Pancreas (tissue), 10 donors: ENCODE data around the gene MAN1A1. TPM values are rescaled to one million over a fixed set of nuclear protein-coding genes. Genes with fewer than 3 reads are reported as not detected.

Source experiments
- ATAC-seq, 4 donors: fragments of 200-7000 bp; cut with Tn5 transposase; one replicate each; pipeline versions ENCODE4 v1.8.0 to v1.9.1; 2020; ENCODE audit warnings: mild to moderate bottlenecking in 4 of 4, moderate library complexity in 4 of 4
- DNase-seq, 6 donors: peaks; one replicate each; pipeline ENCODE4 v3.0.0-alpha.2; 2020
- FAIRE-seq: peaks from 2 replicates; lab custom pipeline; 2012; peaks lifted over from hg19 to GRCh38; lab: Jason Lieb, UNC
- H3K27ac ChIP-seq, 4 donors: fragments of 200-600 bp; sonication (generic); 1 replicate in 3 of 4; 2 replicates in 1 of 4; pipeline versions ENCODE4 v1.5.0 to v1.8.0; 2020
- H3K27me3 ChIP-seq, 4 donors: fragments of 200-600 bp; one replicate each; pipeline ENCODE4 v1.8.0; 2021
- H3K36me3 ChIP-seq, 3 donors: fragments of 200-600 bp; sonication (generic) in 1 of 3; one replicate each; pipeline versions ENCODE4 v1.5.0 to v1.8.0; 2020 to 2021
- H3K4me1 ChIP-seq, 3 donors: fragments of 200-600 bp; one replicate each; pipeline ENCODE4 v1.8.0; 2021
- H3K4me3 ChIP-seq, 4 donors: fragments of 200-600 bp; sonication (generic) in 2 of 4; one replicate each; pipeline versions ENCODE4 v1.5.0 to v1.8.0; 2020 to 2021
- H3K9me3 ChIP-seq, 4 donors: fragments of 200-600 bp; one replicate each; pipeline ENCODE4 v1.8.0; 2021
- WGBS, 2 donors: extraction: QIAGEN DNeasy Blood & Tissue Kit; methylation state at CpG; one replicate each; pipeline ENCODE4 v1.1.7; 2013; 5-methylcytosine and 5-hydroxymethylcytosine counted together
- intact Hi-C, 3 donors: fragments of 100-400 bp; cut with DNase I; formaldehyde crosslinking; loops; one replicate each; pipeline versions ENCODE4 v1.11.1 to v1.14.2; 2022
- polyA plus RNA-seq, 2 donors: library from polyadenylated mRNA; stranded (reverse); fragments of 200-250 nt; gene quantifications; one replicate each; pipeline ENCODE4 v1.2.3, GENCODE V29; 2013
- total RNA-seq, 6 donors: library from RNA; stranded (reverse); fragmentation: NEBNext Ultra II Directional in 4 of 6; extraction: Animal tissue kit (Norgen Biotek cat#: 25700) in 4 of 6; gene quantifications; one replicate each; pipeline versions ENCODE4 v1.2.1 to v1.2.4, GENCODE V29; 2021 to 2023
- TF ChIP-seq, protein P1 (sequence below), 4 donors: fragments of 200-600 bp; sonication (generic) in 3 of 4; IDR thresholded peaks; one replicate each; pipeline versions ENCODE4 v1.5.0 to v1.8.0; 2021; ENCODE audit warnings: antibody characterized with exemption in 4 of 4
- donor health status: healthy with polysubstance abuse.
- donor health status: DM: no; HTN: no; CAD: no; lungs with moderate emphysema.
- donor health status: DM: no; HTN: no; CAD: no.
- donor health status: control.
- donor health status: control.
- donor health status: Bipolar disorder and iron deficiency.
- donor health status: DM: yes; HTN: yes; CAD: no.
- donor health status: DM: no; HTN: no; CAD: no.
- donor health status: DM: no; HTN: no; CAD: no.
- donor health status: DM: yes; HTN: yes; CAD: no.

Gene MAN1A1
- total and polyA plus RNA-seq, 8 donors: 11.7 to 86.1 (median 30.7) TPM

GRCh38 chr6:119192200-119192599 lies 157.4 kb downstream of the MAN1A1 start:
- WGBS, 2 donors: 60 to 69% methylated on average over 3 of the region's 3 CpGs
- ATAC-seq: peak in 2 of 4 donors; percentile 31 to 40
- peak overlapping the region in 1 of 4 donors; percentile 34 for H3K27ac ChIP-seq
- H3K27me3 ChIP-seq: no peaks in the 10 kb centered on the region
- DNase-seq: no peak
- H3K9me3 ChIP-seq: no peaks in the 10 kb centered on the region
- TF ChIP-seq, protein P1, sequence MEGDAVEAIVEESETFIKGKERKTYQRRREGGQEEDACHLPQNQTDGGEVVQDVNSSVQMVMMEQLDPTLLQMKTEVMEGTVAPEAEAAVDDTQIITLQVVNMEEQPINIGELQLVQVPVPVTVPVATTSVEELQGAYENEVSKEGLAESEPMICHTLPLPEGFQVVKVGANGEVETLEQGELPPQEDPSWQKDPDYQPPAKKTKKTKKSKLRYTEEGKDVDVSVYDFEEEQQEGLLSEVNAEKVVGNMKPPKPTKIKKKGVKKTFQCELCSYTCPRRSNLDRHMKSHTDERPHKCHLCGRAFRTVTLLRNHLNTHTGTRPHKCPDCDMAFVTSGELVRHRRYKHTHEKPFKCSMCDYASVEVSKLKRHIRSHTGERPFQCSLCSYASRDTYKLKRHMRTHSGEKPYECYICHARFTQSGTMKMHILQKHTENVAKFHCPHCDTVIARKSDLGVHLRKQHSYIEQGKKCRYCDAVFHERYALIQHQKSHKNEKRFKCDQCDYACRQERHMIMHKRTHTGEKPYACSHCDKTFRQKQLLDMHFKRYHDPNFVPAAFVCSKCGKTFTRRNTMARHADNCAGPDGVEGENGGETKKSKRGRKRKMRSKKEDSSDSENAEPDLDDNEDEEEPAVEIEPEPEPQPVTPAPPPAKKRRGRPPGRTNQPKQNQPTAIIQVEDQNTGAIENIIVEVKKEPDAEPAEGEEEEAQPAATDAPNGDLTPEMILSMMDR (IDR thresholded peaks at IDR 0.05): no peak
- peaks cover 0 to 12% (median 0%) of the 10 kb centered on the region in 3 donors for H3K4me1 ChIP-seq
- no peak overlapping the region for H3K4me3 ChIP-seq
- intact Hi-C loops: no loop called here
- H3K36me3 ChIP-seq: peaks cover 0 to 3% (median 0%) of the 10 kb centered on the region in 3 donors
- no peak for FAIRE-seq

DNA sequence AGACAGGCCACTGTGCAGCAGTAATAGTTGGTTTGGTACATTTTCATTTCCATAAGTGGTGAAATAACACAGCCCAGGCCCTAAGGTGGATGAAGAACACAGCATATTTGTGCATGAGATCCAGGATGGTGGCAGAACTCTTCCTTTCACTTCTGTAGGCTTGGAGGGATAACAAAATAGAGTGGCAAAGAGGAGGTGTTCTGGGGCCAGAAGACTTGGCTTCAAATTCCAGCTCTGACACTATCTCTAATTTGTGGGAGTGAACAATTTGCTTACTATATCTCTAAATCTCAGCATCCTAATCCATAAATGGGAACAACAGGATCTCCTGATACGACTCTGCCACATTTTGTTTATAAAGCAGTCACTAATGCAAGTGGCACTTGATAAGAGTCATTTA lies 159.4 kb downstream of the MAN1A1 start:
- no peak for ATAC-seq
- intact Hi-C loops: no loop called here
- no peak for FAIRE-seq
- Histone ChIP-seq H3K4me1 (peaks cover 0 to 12% (median 0%) of the 10 kb centered on the region in 3 donors), H3K36me3 (peaks cover 0 to 7% (median 0%) of the 10 kb centered on the region in 3 donors), H3K4me3 (no peak overlapping the region), H3K27me3 (no peaks in the 10 kb centered on the region), H3K27ac (no peak overlapping the region), H3K9me3 (no peaks in the 10 kb centered on the region)
- 77 to 80% methylated on average over 1 of the region's 1 CpG for WGBS, 2 donors
- no peak for DNase-seq
- TF ChIP-seq, protein P1 (IDR thresholded peaks at IDR 0.05): no peak

- Histone ChIP-seq H3K4me3 (no peak overlapping the region), H3K9me3 (no peaks in the 10 kb centered on the region), H3K4me1 (peaks cover 0 to 12% (median 0%) of the 10 kb centered on the region in 3 donors), H3K27me3 (no peaks in the 10 kb centered on the region), H3K27ac (no peak overlapping the region), H3K36me3 (peaks cover 0 to 9% (median 0%) of the 10 kb centered on the region in 3 donors)
- DNase-seq (peak in 1 of 6 donors; percentile 18), FAIRE-seq (no peak), ATAC-seq (no peak)
- TF ChIP-seq, protein P1 (IDR thresholded peaks at IDR 0.05): no peak
- intact Hi-C loops: no loop called here
- WGBS, 2 donors: 82 to 83% methylated on average over 14 of the region's 14 CpGs
Measured at GRCh38 chr6:119189498-119189897, 160.1 kb downstream of the MAN1A1 start.

DNA sequence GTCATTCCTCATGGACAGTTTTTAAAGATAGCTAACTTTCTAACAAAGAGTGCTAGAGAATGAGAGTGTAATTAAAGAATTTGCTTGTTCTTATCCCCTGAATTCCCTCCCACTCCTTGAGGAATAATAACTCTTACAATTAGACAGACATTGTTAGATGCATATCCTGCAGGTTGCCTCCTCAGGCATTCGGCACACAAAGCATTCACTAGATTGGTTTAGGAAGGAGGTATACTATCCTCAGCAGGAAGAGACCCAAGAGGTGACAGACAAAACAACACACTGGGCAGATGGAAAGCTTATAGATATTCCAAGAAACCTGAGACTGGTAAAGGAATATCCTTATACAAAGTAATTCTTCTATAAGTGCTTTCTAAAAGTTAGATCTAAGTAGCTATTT lies 162.0 kb downstream of the MAN1A1 start:
- whole genome bisulfite sequencing, 2 donors: 86 to 87% methylated on average over 1 of the region's 1 CpG
- Histone ChIP-seq H3K36me3 (peaks cover 0 to 9% (median 0%) of the 10 kb centered on the region in 3 donors), H3K4me1 (peaks cover 0 to 12% (median 0%) of the 10 kb centered on the region in 3 donors), H3K27ac (no peak overlapping the region), H3K4me3 (no peak overlapping the region), H3K27me3 (no peaks in the 10 kb centered on the region), H3K9me3 (no peaks in the 10 kb centered on the region)
- TF ChIP-seq, protein P1 (IDR thresholded peaks at IDR 0.05): no peak
- DNase-seq (no peak), FAIRE-seq (no peak), ATAC-seq (no peak)
- intact Hi-C loops: no loop called here

- intact Hi-C loops: no loop called here
- no peak overlapping the region for H3K4me3 ChIP-seq
- no peaks in the 10 kb centered on the region for H3K9me3 ChIP-seq
- FAIRE-seq (no peak), ATAC-seq (no peak), DNase-seq (peak in 1 of 6 donors; percentile 14)
- TF ChIP-seq, protein P1 (IDR thresholded peaks at IDR 0.05): no peak
- peaks cover 0 to 6% (median 0%) of the 10 kb centered on the region in 3 donors for H3K4me1 ChIP-seq
- 88 to 94% methylated on average over 5 of the region's 5 CpGs for WGBS, 2 donors
- no peaks in the 10 kb centered on the region for H3K27me3 ChIP-seq
- peaks cover 0 to 9% (median 0%) of the 10 kb centered on the region in 3 donors for H3K36me3 ChIP-seq
- no peak overlapping the region for H3K27ac ChIP-seq
Measured at GRCh38 chr6:119186490-119186889, 163.1 kb downstream of the MAN1A1 start.
